HCT116 (cell line): ENCODE results near the gene ZNF430. TPM values are rescaled to one million over a fixed set of nuclear protein-coding genes. Genes with fewer than 3 reads are reported as not detected.

Experiments
- ATAC-seq: fragments of 200-7000 bp; cut with Tn5 transposase; 2 replicates; pipeline ENCODE4 v1.9.1; 2020; ENCODE audit warnings: mild to moderate bottlenecking, moderate library complexity
- BruUV-seq: library from RNA; stranded (reverse); fragments of 400-500 nt; replicated peaks from 2 replicates; lab custom pipeline; 2021; lab: Mats Ljungman, UMichigan
- CTCF ChIA-PET: fragments of 300-600 bp; sonication (Branson Sonifier 250); formaldehyde crosslinking; loops from one replicate; lab custom pipeline; 2021; ENCODE audit warnings: antibody characterized with exemption; lab: Charles Lee
- POLR2A ChIA-PET: fragments of 300-600, 350-600 bp; sonication (Branson Sonifier 250); formaldehyde crosslinking; loops from one replicate; lab custom pipeline; 2021; ENCODE audit warnings: antibody characterized with exemption; lab: Charles Lee
- RAD21 ChIA-PET, 2 experiments: fragments of 300-600 bp; sonication (Branson Sonifier 250); formaldehyde crosslinking; loops; one replicate each; lab custom pipeline; 2023; ENCODE audit warnings: low total read pairs in 2 of 2; ENCODE audit not compliant: uncharacterized antibody in 2 of 2, unreplicated experiment in 2 of 2, low non-redundant PET in 1 of 2; lab: Charles Lee
- DNase-seq: peaks from one replicate; pipeline ENCODE4 v3.0.0-alpha.2; 2010; ENCODE audit warnings: low read depth, low spot score
- H2AFZ ChIP-seq: fragments of 200-600 bp; shearing (Covaris generic), sonication (generic); 2 replicates; pipeline ENCODE4 v1.6.1; 2017; ENCODE audit warnings: low read depth, mixed run types, mixed read lengths, antibody characterized with exemption, low read length; ENCODE audit not compliant: poor library complexity, severe bottlenecking
- H3K27ac ChIP-seq: 2 replicates; pipeline ENCODE4 v1.5.1; 2012; ENCODE audit warnings: low read depth, low read length
- H3K27me3 ChIP-seq: fragments of 200-600 bp; sonication (generic); 2 replicates; pipeline ENCODE4 v1.6.1; 2016; ENCODE audit warnings: mixed run types, low read length, mixed read lengths; ENCODE audit not compliant: insufficient read depth
- H3K36me3 ChIP-seq, 2 experiments: fragments of 200-500 bp in 1 of 2; fragments of 200-600 bp in 1 of 2; sonication (Bioruptor generic) in 1 of 2; sonication (generic) in 1 of 2; 2 replicates each; pipeline versions ENCODE4 v1.5.1 to v1.6.1; 2014 to 2016; ENCODE audit warnings: low read length in 2 of 2, inconsistent platforms in 1 of 2, mixed read lengths in 1 of 2, mixed run types in 1 of 2; ENCODE audit not compliant: insufficient read depth in 2 of 2, control insufficient read depth in 1 of 2
- H3K4me1 ChIP-seq, 2 experiments: fragments of 200-600 bp in 1 of 2; sonication (generic) in 1 of 2; 2 replicates each; pipeline versions ENCODE4 v1.5.1 to v1.6.1; 2012 to 2017; ENCODE audit warnings: low read length in 2 of 2, inconsistent platforms in 1 of 2, mild to moderate bottlenecking in 1 of 2, mixed read lengths in 1 of 2, mixed run types in 1 of 2, moderate library complexity in 1 of 2; ENCODE audit not compliant: insufficient read depth in 2 of 2, control insufficient read depth in 1 of 2
- H3K4me2 ChIP-seq: fragments of 200-600 bp; sonication (generic); 2 replicates; pipeline ENCODE4 v1.6.1; 2017; ENCODE audit warnings: mixed run types, low read length, mixed read lengths
- H3K4me3 ChIP-seq, 2 experiments: fragments of 200-600 bp in 1 of 2; sonication (generic) in 1 of 2; replicated peaks in 1 of 2; 2 replicates each; pipeline ENCODE4 v1.5.1; 2011 to 2016; ENCODE audit warnings: low read length in 2 of 2, control low read depth in 1 of 2, low read depth in 1 of 2, mild to moderate bottlenecking in 1 of 2, mixed read lengths in 1 of 2, mixed run types in 1 of 2
- H3K79me2 ChIP-seq: fragments of 200-600 bp; sonication (generic); 2 replicates; pipeline ENCODE4 v1.6.1; 2017; ENCODE audit warnings: mild to moderate bottlenecking, mixed run types, low read length, moderate library complexity, mixed read lengths; ENCODE audit not compliant: insufficient read depth
- H3K9ac ChIP-seq: fragments of 200-600 bp; sonication (generic); 2 replicates; pipeline ENCODE4 v1.6.1; 2016; ENCODE audit warnings: low read length, mixed read lengths
- H3K9me2 ChIP-seq: fragments of 200-600 bp; sonication (generic), shearing (Covaris generic); 2 replicates; pipeline ENCODE4 v1.6.1; 2017; ENCODE audit warnings: mixed run types, mild to moderate bottlenecking, moderate library complexity; ENCODE audit not compliant: insufficient read depth
- H3K9me3 ChIP-seq, 2 experiments: fragments of 200-500 bp in 1 of 2; fragments of 200-600 bp in 1 of 2; sonication (Bioruptor generic) in 1 of 2; sonication (generic) in 1 of 2; 2 replicates each; pipeline ENCODE4 v1.6.1; 2014 to 2017; ENCODE audit warnings: low read length in 2 of 2, mixed read lengths in 2 of 2, inconsistent platforms in 1 of 2, low read depth in 1 of 2, mild to moderate bottlenecking in 1 of 2, mixed run types in 1 of 2, moderate library complexity in 1 of 2; ENCODE audit not compliant: control insufficient read depth in 1 of 2, insufficient read depth in 1 of 2
- H4K20me1 ChIP-seq: fragments of 200-600 bp; sonication (generic), shearing (Covaris generic); 2 replicates; pipeline ENCODE4 v1.6.1; 2017; ENCODE audit warnings: mixed run types, mild to moderate bottlenecking, moderate library complexity; ENCODE audit not compliant: insufficient read depth
- CBX3 ChIP-seq: IDR thresholded peaks from 2 replicates; pipeline ENCODE4 v1.6.1; 2012; ENCODE audit warnings: low read depth
- JUND ChIP-seq: IDR thresholded peaks from 2 replicates; pipeline ENCODE4 v1.6.1; 2012
- REST ChIP-seq: IDR thresholded peaks from 2 replicates; pipeline ENCODE4 v1.6.1; 2012; ENCODE audit warnings: low read depth
- SIN3A ChIP-seq: IDR thresholded peaks from 2 replicates; pipeline ENCODE4 v1.6.1; 2012; ENCODE audit warnings: low read depth
- SP1 ChIP-seq: IDR thresholded peaks from 2 replicates; pipeline ENCODE4 v1.6.1; 2012; ENCODE audit warnings: low read depth
- ZBTB33 ChIP-seq: IDR thresholded peaks from 2 replicates; pipeline ENCODE4 v1.6.1; 2011; ENCODE audit warnings: mild to moderate bottlenecking, low read length, moderate library complexity; ENCODE audit not compliant: insufficient replicate concordance; ENCODE audit errors: extremely low read depth
- ZNF274 ChIP-seq: fragments of 200-500 bp; sonication (Bioruptor generic); IDR thresholded peaks from 2 replicates; pipeline ENCODE4 v1.6.1; 2014; ENCODE audit warnings: mild to moderate bottlenecking, low read depth, low read length, inconsistent platforms
- intact Hi-C: fragments of 100-400 bp; cut with micrococcal nuclease; formaldehyde crosslinking; loops from 2 replicates; pipeline ENCODE4 v1.10.0; 2022
- total RNA-seq: library from RNA; stranded (reverse); gene quantifications from one replicate; pipeline ENCODE4 v1.2.1, GENCODE V29; 2021; ENCODE audit not compliant: unreplicated experiment
- TF ChIP-seq, protein P1 (sequence below), 3 experiments: fragments of 200-600 bp in 1 of 3; sonication (generic) in 1 of 3; IDR thresholded peaks in 2 of 3; conservative IDR thresholded peaks in 1 of 3; 2 replicates each; pipeline ENCODE4 v1.5.1; 2012 to 2017; ENCODE audit warnings: low read depth in 2 of 3, low read length in 2 of 3, antibody characterized with exemption in 1 of 3, borderline replicate concordance in 1 of 3, control low read depth in 1 of 3, mild to moderate bottlenecking in 1 of 3, mixed read lengths in 1 of 3, mixed run types in 1 of 3, moderate library complexity in 1 of 3; ENCODE audit not compliant: insufficient read depth in 1 of 3

The ZNF430 gene
- total RNA-seq, 1 experiment from 2014 or later = 8.4 TPM

- no peak for TF ChIP-seq ZNF274
- TF ChIP-seq ZBTB33 = no peak
- no peak for TF ChIP-seq SP1
- no peak for TF ChIP-seq REST
- TF ChIP-seq, protein P1, sequence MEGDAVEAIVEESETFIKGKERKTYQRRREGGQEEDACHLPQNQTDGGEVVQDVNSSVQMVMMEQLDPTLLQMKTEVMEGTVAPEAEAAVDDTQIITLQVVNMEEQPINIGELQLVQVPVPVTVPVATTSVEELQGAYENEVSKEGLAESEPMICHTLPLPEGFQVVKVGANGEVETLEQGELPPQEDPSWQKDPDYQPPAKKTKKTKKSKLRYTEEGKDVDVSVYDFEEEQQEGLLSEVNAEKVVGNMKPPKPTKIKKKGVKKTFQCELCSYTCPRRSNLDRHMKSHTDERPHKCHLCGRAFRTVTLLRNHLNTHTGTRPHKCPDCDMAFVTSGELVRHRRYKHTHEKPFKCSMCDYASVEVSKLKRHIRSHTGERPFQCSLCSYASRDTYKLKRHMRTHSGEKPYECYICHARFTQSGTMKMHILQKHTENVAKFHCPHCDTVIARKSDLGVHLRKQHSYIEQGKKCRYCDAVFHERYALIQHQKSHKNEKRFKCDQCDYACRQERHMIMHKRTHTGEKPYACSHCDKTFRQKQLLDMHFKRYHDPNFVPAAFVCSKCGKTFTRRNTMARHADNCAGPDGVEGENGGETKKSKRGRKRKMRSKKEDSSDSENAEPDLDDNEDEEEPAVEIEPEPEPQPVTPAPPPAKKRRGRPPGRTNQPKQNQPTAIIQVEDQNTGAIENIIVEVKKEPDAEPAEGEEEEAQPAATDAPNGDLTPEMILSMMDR (IDR thresholded peaks at IDR 0.05 in 2 of 3, conservative IDR thresholded peaks at IDR 0.05 in 1 of 3; ENCODE audit: borderline replicate concordance in 1 of 3, insufficient read depth in 1 of 3, low read depth in 2 of 3, low read length in 2 of 3) = no peak
- no peak for TF ChIP-seq JUND
- TF ChIP-seq SIN3A = no peak
- TF ChIP-seq CBX3 = no peak
- Histone ChIP-seq H3K9me3 (peaks cover 0 to 12% of the 10 kb centered on the region in 2 experiments; a peak in 2 of 4 replicates), H3K36me3 (peaks cover 4 to 35% of the 10 kb centered on the region in 2 experiments; a peak in 2 of 4 replicates), H2AFZ (no peak overlapping the region), H3K4me1 (no peaks in the 10 kb centered on the region), H3K9me2 (no peaks in the 10 kb centered on the region), H3K27me3 (no peaks in the 10 kb centered on the region), H3K9ac (no peak overlapping the region), H4K20me1 (no peaks in the 10 kb centered on the region), H3K4me2 (no peak overlapping the region), H3K79me2 (no peaks in the 10 kb centered on the region; the same call in 1 of the 2 replicates), H3K4me3 (no peak overlapping the region), H3K27ac (no peak overlapping the region)
- ChIA-PET RAD21 (no interaction called here), CTCF (no interaction called here), POLR2A (no interaction called here)
- ATAC-seq = no peak
- BruUV-seq = no TSS peak
- intact Hi-C loops = no loop called here
- DNase-seq = no peak
Observed at GRCh38 chr19:21052902-21053301, 32.4 kb downstream of the ZNF430 start.
